Subcutaneous adipose tissue (tissue), 4 donors: Measurements from ENCODE around the gene ANKRD60. TPM values are rescaled to one million over a fixed set of nuclear protein-coding genes. Genes with fewer than 3 reads are reported as not detected.

Experiments
- total RNA-seq, 4 donors: library from RNA; depleted of rRNA; stranded (reverse); fragments of >200 nt; gene quantifications; one replicate each; pipeline ENCODE4 v1.1.0, GENCODE V29; 2016
- TF ChIP-seq, protein P1 (sequence below): fragments of 450-650 bp; IDR thresholded peaks from one replicate; pipeline ENCODE4 v1.5.1; 2016; ENCODE audit warnings: low read depth, mild to moderate bottlenecking, control low read depth, antibody characterized with exemption, moderate library complexity

ANKRD60 gene
- total RNA-seq, 4 donors from 2014 or later = not detected

DNA sequence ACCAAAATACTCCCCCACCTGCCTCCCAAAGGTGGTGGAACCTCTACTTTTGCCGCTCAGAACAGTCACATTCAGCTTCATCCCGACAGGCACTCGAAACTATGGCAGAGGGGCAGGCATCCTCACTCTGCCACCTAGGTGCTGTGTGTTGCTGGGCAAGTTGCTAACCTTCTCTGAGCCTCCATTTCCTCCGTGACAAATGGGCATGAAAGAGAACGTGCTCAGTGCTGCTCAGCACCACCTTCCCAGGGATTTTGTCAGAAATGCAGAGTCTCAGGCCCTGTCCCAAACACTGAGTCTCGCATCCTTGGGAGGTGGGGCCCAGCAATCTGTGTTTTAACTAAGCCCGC lies 18.1 kb downstream of the ANKRD60 start:
- TF ChIP-seq, protein P1, sequence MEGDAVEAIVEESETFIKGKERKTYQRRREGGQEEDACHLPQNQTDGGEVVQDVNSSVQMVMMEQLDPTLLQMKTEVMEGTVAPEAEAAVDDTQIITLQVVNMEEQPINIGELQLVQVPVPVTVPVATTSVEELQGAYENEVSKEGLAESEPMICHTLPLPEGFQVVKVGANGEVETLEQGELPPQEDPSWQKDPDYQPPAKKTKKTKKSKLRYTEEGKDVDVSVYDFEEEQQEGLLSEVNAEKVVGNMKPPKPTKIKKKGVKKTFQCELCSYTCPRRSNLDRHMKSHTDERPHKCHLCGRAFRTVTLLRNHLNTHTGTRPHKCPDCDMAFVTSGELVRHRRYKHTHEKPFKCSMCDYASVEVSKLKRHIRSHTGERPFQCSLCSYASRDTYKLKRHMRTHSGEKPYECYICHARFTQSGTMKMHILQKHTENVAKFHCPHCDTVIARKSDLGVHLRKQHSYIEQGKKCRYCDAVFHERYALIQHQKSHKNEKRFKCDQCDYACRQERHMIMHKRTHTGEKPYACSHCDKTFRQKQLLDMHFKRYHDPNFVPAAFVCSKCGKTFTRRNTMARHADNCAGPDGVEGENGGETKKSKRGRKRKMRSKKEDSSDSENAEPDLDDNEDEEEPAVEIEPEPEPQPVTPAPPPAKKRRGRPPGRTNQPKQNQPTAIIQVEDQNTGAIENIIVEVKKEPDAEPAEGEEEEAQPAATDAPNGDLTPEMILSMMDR = no peak

- TF ChIP-seq, protein P1 = no peak
Measured at GRCh38 chr20:58209652-58210397, 18.6 kb downstream of the ANKRD60 start.

- TF ChIP-seq, protein P1 = no peak
Measured at GRCh38 chr20:58208944-58209343, 19.5 kb downstream of the ANKRD60 start.

DNA sequence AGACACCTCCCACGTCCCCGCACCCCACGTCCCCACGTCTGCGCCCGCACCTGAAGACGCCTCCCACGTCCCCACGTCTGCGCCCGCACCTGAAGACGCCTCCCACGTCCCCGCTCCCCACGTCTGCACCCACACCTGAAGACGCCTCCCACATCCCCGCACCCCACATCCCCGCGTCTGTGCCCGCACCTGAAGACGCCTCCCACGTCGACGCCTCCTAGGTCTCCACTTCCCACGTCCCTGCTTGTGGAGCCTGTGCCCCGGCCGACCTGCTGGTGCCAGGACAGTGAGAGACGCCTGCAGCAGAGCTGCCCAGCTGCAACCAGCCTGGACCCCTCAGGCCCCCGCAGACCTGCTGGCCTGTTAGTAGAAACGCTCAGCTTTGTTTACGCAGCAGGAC lies 22.6 kb downstream of the ANKRD60 start:
- TF ChIP-seq, protein P1 = no peak

DNA sequence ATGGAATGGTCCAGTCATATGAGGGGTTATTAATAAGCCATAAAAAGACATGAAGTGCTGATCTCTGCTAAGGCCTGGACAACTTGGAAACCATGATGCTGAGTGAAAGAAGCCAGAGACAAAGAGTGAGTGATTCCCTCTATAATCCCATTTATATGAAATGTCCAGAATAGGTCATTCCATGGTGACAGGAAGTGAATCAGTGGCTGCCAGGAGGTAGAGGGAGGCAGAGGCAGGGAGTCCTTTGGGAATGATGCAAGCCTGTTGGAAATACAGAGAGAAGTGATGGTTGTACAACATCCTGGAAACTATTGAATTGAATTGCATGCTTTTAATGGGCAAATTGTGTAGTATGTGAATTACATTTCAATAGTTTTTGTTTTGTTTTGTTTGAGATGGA lies 26.4 kb downstream of the ANKRD60 start:
- TF ChIP-seq, protein P1 = no peak

DNA sequence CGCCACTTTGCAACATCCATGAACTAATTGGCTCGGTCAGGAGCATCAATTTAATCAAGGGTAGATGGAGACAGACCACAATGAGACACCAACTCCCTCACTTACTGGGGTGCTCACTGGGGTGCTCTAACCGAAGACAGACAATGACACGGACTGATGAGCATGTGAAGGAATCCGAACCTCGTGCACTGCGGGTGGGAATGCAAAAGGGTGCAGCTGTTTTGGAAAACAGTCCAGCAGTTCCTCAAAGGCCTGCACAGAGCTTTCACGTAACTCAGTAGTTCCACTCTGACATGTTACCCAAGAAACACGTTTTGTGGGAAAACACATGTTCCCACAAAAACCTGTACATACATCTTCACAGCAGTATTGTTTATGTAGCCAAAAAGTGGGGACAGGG lies 26.8 kb downstream of the ANKRD60 start:
- TF ChIP-seq, protein P1 = no peak

- TF ChIP-seq, protein P1 = no peak
Measured at GRCh38 chr20:58199469-58199868, 29.0 kb downstream of the ANKRD60 start.
